Measurements from ENCODE around the gene EVC2.

EVC2 gene

GRCh38 chr4:5683566-5683965, 24.8 kb downstream of the EVC2 start:
- DNase-seq (ENCODE audit: low spot score): no peak

DNA sequence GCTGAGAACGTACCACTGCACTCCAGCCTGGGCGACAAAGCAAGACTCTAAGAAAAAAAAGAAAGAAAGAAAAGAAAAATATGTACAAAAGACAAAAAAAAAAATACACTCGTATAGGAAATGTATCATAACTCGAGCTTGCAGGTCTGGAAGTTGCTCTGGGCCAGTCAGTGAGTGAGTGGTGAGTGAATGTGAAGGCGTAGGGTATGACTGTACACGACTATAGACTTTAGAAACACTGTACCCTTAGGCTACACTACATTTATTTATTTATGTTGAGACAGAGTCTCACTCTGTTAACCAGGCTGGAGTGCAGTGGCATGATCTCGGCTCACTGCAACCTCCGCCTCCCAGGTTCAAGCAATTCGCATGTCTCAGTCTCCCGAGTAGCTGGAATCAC, 29.4 kb downstream of the EVC2 start:
- DNase-seq (ENCODE audit: low spot score): no peak

DNA sequence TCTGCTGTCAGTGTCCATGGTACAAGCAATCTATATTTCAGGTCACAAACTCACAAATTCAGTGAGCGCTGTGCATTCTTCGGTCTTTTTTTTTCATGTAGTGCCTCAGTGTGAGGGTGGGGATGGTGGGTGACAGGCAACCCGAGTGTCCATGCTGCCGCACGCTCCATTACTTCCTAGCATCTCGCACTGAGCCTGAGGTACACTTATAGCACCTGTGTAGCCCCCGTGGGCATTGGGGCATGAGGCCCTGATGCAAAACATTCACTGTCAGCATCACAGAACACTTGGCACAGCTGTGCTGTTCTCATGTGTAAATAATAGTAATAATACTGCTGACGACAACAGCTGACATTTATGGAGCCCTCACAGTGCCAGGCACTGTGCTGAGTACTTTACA, 31.6 kb downstream of the EVC2 start:
- no peak for DNase-seq (ENCODE audit: low spot score)

DNA sequence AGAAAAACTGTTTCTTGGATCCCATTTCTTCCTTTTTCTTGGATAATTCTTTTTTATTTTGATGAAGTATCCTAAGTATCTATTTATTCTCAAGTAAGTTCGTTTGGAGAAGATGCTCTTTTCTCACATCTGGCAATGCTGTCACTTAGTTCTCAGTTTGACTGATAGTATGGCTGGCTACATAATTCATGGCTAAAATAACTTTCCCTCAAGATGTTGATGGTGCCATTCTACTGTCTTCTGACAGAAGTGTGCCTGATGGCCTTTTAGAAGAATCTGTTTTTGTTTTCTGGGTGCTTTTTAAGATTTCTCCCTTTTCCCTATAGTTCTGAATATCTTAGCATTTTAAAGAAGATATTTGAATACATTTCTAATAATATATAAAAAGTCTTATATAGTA, 41.6 kb downstream of the EVC2 start:
- DNase-seq (ENCODE audit: low spot score): no peak

DNA sequence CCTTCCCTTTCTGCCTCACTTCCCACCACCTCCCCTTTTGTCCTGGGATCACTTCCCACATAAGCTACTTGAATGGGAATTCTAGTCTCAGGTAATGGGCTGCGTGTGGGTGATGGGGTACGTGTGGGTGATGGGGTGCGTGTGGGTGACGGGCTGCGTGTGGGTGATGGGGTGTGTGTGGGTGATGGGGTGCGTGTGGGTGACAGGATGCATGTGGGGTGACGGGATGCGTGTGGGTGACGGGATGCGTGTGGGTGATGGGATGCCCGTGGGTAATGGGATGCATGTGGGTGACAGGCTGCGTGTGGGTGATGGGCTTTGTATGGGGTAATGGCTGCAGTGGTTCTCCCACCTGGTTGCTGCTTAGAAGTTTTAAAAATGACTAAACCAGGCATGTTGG, 43.6 kb downstream of the EVC2 start:
- no peak for DNase-seq (ENCODE audit: low spot score)

DNA sequence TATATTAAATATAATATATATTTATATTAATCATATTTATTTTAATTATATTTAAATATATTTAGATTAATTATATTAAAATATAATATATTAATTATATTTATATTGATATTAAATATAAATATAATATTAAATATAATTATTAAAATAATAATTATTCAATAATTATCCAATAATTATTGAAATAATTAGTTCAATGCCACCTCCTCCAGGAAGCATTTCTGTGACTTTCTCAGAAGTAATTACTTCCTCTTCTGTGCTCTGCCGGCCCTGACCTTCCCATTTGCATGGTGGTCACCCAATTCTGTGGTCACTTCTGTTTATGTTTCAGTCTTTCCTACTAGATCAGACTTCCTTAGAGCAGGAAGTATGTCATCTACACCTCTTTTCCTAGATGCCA, 45.8 kb downstream of the EVC2 start:
- no peak for DNase-seq (ENCODE audit: low spot score)

DNA sequence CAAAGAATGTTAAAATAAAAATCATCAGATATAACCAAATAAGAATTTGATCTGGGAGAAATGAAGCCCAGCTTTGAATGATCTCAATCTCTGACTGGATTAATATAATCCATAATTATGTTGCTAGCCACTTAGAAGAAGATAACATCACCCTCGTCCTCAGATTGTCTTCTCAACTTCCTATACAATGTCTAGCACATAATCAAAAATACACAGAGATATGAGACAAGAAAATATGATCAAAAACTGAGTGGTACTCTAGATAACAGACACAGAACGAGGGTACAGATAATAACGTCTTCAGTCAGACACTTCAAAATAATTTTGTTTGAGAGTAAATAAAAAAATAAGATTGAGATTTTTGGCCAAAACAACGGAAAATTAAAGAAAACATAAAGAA, 47.1 kb downstream of the EVC2 start:
- no peak for DNase-seq (ENCODE audit: low spot score)

DNA sequence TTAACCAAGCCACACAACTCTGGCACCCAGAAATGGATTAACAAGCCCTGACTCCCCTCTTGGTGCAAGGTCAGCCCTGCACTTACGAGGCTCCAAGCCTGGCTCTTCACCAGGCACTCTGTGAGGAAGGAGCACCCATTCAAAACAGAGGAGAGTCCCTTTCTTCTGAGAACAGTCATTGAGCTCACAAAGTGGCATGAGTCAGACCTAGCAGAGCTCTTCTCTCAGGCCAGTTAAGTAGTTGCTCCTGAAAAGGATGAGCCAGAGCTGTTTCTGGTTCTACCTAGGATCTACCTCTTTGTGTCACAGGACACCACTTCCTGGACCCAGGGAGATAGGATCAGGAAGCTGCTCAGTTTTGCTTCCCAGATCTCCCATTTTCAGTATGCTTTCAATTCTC, 48.2 kb downstream of the EVC2 start:
- DNase-seq (ENCODE audit: low spot score): no peak

DNA sequence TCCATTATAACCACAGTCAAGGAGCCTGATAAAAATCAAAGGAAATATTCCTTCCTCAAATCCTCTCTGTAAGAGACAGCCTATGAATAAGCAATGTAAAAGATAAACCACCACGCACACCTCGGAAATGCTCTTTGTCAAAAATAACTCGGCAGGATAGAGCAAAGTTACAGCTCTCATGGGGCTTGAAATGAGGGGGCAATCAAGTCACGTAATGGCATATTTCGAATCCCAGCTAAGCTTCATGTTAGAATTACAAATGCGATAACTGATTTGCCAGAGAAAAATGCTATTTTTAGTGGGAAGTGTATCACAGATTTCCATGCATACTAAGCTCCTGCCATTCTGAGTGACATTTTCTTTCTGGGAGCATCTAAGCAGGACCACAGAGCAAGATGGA, 49.4 kb downstream of the EVC2 start:
- no peak for DNase-seq (ENCODE audit: low spot score)

GRCh38 chr4:5656415-5656814, 51.9 kb downstream of the EVC2 start:
- DNase-seq (ENCODE audit: low spot score): no peak

GRCh38 chr4:5654791-5655190, 53.6 kb downstream of the EVC2 start:
- DNase-seq (ENCODE audit: low spot score): no peak

DNA sequence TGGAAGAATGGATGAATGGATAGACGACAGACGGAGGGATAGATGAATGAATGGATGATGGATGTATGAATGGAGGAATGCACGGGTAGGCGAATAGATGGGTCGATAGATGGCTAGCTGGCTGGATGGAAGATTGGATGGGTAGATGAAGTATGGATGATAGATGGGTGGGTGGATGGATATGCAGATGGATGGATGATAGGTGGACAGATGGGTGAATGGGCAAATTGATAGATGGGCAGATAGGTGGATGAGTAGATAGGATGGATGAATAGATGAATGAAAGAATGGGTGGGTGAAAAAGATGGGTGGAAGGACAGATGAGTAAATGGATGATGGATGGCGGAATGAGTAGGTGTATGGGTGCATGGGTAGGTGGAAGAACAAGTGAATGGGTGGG, 57.3 kb downstream of the EVC2 start:
- no peak for DNase-seq (ENCODE audit: low spot score)

DNA sequence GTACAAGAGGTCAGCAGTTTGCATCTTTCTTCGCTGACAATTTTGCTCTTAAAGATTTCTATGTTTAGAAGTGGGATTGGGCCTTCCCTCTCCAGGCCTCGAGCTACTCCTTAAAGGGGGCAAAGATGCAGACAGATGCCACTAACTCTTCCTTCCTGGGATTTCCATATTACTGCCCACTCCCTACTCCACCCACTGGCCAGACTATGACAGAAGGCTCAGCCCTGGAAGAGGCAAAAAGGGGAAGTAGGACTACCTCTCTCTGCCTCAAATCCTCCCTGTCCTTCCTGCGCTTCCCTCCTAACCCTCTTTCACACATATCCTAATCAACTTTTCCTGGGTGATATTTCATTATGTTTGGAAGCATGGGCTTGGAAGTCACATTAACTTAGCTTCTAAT, 58.3 kb downstream of the EVC2 start:
- DNase-seq (ENCODE audit: low spot score): no peak

DNA sequence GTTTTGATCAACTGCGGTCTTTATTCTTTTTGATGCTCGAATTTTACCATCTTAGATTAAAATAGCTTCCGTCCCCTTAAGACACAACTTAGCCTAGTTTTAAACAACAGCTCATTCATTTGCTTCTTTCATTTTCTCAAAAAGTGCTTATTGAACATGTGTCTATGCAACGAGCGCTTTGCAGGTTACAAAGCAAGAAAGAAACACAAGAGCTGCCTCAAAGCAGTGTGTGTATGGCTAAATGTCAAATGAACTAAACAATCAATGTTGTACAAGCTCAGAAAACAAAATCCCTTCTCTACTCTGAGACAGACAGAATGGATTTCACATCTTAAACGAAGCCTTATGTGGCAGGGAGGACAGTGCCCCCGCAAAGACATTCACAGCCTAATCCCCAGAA, 61.0 kb downstream of the EVC2 start:
- DNase-seq (ENCODE audit: low spot score): no peak

DNA sequence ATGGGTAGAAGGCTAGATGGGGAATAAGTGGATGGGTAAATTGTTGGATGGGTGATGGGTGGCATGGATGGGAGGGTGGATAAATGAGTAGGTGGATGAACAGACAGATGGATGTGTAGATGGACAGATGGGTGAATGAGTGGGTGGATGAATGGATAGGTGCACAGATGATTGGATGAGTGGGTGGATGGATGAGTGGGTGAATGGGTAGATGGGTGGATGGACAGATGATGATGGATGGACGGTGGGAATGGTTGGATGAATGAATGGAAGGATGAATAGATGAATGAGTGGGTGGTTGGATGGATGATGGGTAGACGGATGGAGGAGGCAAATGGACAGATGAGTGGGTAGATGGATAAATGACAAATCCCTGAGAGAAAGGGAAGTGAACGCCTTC, 68.3 kb downstream of the EVC2 start:
- no peak for DNase-seq (ENCODE audit: low spot score)

- DNase-seq (ENCODE audit: low spot score): no peak
Measured at GRCh38 chr4:5639556-5639955, 68.8 kb downstream of the EVC2 start.

- no peak for DNase-seq (ENCODE audit: low spot score)
Measured at GRCh38 chr4:5638976-5639375, 69.4 kb downstream of the EVC2 start.

DNA sequence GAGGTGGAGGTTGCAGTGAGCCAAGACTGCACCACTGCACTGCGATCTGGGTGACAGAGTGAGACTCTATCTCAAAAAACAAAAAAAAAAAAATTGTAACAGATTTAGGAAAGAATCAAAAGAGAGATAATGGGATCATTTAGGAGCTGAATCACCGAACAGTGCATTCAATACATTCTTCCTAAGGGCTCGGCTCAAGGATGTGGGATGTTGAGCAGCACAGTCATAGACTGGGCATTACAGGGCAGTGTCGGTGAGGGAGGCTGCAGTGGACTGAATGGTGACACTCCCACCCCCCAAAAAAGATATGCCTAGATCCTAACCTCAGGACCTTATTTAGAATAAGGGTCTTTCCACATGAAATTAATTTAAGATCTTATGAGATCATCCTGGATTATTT, 70.0 kb downstream of the EVC2 start:
- no peak for DNase-seq (ENCODE audit: low spot score)

DNA sequence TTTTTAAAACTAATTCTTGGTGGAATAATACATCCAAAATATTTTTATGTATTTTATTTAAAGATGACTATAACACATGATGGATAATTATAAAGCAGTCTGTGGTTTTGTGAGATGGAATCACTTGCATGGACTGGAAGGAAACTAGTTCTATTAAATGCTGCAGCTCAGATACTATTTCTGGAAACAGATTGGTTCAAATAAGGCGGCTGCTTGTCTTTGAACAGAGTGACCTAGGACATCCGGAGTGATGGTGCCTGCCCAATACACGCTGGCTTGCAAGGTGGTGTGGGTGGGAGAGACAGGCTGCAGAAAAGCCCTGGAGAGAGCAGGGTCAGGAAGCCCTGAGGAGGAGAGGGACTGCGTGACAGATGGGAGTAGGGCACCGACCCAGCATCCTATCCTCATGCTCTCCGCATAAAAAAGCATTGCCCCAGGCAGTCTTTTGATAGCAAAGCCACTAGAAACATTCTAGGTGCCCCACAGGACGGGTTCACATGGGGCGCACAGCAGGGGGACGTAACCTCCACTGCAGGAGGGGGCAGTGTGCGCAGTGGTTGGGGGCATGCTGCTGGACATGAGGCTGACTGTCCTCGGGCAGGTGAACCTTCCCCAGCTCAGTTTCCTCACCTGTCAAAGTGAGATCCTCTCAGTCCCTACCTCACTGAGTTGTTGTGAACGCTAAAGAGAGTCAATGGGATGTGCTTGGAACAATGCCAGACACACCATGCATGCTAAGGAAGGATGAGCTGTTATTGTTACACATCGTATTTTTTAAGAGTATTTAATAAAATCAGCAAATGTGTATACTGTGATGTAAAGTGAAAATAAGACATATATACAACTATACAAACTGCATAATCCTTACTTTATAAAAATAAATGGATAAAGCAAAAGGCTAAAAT, 71.3 kb downstream of the EVC2 start:
- no peak for DNase-seq (ENCODE audit: low spot score)

GRCh38 chr4:5635826-5636195, 72.5 kb downstream of the EVC2 start:
- no peak for DNase-seq (ENCODE audit: low spot score)

DNA sequence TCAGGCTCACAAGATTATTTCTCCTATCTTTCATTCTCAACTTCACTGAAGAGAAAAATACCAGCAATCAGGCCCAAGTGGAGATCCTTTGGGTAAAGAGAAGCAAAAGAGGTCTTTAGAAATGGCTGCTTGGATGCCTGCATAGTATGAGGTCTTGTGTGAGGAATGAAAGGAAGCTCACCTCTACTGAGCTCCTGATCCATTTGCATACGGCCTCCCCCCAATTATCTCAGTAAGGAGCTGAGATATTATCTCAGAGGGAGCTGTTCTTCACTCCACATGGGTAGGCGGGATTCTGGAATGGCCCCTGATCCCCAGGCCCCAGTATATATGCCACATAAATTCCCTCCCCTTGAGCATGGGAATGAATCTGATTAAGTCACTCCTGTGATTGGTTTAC, 75.8 kb downstream of the EVC2 start:
- DNase-seq (ENCODE audit: low spot score): no peak

DNA sequence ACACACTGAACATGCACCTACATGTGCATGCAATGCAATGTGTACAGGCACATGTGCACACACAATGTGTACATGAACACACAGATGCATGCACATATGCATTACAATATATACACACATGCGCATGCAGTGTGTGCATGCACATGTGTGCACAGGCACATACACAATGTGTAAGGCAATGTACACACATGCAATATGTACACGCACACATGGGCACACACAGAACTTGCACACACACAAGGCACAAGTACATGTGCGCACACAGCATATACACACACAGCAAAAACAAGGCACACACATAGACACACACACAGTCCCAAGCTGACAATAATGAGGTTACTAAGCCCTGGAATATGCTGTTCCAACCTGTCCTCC, 76.3 kb downstream of the EVC2 start:
- no peak for DNase-seq (ENCODE audit: low spot score)

DNA sequence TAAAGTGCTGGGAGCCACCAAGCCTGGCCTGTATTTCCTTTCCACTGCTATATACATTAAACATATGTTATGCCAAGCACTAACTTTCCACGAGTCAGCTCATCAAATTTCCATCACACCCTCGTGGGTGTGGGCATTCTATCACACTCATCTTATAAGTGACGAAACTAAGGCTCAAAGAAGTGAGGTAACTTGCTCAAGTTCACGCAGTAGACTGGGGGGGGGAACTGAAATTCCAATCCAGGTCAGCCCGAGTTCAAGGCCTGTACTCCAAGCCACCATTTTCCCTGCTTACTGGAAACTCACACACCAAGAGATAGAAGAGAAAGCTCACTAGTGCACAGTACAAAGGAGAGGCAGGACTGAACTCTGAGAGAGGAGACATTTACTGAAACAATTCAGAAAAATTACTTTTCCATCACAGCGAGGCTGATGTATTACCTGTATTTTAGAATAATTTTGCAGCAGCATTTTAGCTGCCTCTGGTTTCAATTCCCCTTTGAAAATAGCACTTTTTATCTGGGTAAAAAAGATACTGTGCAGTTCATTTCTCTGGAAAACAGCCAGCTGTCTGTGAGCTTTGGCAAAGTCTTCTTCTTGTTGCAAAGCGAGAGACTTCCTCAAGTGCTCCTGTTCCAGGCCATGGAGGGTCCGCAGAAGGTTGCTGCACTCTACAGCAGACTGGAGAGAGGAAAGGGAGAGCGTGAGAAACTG, 76.8 kb downstream of the EVC2 start:
- DNase-seq (ENCODE audit: low spot score): no peak

GRCh38 chr4:5630762-5631161, 77.6 kb downstream of the EVC2 start:
- no peak for DNase-seq (ENCODE audit: low spot score)
